IPS DF 4.7 (cell line): ENCODE results near the gene SULT4A1.

ENCODE experiments used
- DNase-seq: peaks from one replicate; pipeline ENCODE4 v3.0.0-alpha.2; 2013; ENCODE audit warnings: low spot score; ENCODE audit errors: extremely low read depth

Gene SULT4A1

DNA sequence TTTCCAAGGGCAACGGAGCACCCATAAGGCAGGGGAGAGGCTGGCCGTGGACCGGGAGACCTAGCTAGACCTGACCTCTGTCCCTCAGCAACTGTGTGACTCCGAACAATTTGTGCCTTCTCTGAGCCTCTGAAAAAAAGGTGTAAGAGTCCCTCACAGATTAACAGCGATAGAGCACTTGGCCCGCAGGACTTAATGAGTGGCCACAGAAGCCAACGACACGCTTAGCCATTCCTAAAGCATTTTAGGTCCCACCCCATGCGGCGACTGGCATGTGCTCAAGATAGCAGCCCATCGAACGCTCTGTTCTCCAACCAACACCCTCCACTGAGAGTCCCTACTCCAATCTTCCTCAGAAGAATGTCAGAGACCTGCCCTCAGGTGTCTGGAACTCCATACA lies 1.5 kb downstream of the SULT4A1 start:
- no peak for DNase-seq

DNA sequence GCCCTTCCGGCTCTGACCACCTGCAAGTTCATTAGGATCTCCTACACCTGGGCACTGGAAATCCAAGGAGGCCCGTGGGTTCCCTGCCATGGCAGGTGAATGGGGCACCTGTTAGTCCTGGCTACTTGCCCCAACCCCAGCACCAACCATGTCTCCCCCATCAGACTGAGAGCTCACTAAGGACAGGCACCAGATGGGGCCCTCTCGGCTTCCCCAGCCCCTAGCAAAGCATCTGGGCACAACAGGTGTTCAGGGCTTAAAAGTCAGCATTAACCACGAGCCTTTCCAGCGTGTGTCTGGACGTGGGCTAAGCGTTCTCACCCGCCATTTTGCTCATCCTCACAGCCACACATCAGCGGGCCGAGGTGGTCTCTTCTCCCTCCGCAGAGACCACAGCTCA lies 2.2 kb downstream of the SULT4A1 start:
- DNase-seq = no peak

DNA sequence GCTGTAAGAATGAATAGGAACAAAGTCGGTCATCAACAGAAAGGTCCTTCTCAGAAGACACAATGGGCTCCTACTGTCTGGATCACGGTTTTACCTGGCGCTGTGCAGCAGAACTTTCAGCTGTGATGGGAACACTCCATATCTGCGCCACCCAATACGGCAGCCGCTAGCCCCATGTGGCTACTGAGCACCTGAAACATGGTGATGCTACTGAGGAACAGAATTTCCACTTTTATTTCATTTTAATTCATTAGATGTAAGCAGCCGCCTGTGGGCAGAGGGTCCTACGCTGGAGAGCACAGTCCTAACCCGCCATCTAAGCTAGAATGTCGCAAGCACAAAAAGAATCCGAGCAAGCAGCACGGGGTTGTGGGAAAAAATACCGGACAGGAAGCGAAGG lies 2.7 kb downstream of the SULT4A1 start:
- no peak for DNase-seq

DNA sequence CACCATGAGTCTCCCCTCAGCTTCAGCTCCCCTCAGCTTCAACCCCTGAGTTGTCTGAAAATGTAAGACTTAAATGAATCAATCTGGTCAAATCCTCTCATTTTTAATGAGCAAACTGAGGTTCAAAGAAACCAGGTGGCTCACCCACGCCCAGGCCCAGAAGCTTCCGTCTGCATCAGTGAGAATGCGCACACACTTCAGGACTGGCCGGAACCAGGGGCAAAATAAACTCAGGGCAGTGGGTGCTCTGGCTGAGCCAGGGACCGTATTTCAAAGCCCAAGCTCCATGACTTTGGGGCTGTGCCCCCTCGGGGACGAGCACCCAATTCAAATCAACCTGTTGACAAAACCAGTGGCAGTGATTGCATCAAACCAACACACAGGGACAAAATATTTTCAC lies 3.1 kb downstream of the SULT4A1 start:
- DNase-seq = no peak

DNA sequence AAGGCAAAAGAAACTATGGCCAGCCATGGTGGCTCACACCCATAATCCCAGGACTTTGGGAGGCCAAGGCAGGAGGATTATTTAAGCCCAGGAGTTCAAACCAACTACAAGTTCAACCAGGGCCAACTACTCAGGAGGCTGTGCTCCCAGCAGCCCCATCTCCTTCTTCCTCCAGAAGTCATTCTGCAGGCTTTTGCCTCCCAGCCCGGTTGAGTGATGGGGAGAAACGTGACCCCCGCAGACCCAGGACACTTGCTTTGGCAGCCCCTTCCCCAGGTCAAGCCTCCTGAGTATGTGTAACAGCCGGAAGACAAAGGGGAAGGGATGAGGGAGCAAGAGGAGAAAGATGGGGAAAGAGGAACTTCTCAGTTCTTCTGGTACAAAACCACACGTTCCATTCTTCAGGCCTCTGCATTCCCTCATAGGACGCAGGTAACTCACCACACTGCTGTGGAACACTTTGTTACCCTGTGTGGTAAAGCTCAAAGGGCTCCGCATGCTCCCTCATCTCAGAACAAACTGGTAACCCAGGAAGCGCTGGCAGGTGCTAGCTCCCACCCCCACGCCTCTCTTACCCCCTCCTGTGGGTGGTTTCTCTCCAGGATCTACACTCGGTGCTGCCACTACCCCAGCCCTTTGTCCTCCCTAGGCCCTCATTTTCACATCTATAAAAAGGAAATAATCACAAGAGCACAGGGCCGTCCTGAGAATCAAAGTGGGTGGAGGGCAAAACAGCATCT lies 4.0 kb downstream of the SULT4A1 start:
- DNase-seq = no peak

DNA sequence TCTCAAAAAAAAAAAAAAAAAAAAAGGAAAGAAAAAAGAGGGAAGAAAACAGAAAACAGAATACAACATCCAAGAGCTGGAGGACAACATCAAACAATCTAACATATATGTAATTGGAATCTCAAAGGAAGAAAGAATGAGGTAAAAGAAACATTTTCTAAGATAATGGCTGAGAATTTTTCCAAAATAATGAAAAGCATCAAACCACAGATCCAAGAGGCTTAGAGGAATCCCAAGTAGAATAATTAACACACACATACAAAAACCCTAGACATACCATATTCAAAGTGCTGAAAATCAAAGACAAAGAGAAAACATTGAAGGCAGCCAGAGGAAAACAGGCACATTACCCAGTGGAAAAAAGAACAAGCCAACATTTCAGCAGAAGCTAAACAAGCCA lies 4.9 kb downstream of the SULT4A1 start:
- no peak for DNase-seq

DNA sequence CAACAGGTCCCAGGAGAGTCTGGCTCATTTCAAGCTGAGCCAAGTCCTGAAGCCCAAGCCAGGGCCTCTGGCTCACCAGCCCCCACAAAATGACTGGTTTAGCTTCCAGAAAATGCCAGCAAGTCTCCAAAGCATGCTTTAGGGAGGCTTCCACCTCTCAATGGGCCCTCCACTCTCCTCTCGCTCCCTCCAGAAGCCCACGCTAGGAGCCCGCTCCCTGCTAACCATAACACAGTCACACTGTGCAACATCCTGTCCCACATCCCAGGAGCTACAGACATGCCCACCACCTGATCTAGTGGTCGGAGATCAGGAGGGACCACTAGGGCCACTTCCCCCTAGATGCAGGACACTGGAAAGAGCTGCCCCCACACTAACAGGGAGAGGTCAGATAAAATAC lies 6.9 kb downstream of the SULT4A1 start:
- no peak for DNase-seq

DNA sequence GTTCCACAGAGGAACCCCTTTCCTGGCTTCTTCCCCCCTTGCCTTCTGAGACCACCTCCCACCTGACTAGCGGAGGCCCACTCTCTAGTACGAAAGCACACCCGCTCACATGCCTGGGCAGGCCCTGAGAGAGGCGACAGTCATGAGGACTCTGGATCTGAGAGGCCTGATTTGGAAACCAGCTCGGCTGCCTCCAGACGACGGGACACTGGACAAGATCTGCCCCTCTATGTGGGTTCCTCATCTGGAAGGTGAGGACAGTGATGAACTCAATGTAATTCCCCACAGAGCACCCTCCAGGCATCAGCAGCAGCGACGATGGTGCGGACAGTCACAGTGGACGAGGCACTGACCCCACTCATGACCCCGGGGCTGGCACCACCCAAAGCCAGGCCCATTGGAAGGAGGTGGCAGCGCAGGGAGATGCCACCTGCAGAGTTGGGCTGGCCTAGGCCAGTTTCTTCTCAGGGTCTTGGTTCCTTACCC lies 7.5 kb downstream of the SULT4A1 start:
- no peak for DNase-seq

DNA sequence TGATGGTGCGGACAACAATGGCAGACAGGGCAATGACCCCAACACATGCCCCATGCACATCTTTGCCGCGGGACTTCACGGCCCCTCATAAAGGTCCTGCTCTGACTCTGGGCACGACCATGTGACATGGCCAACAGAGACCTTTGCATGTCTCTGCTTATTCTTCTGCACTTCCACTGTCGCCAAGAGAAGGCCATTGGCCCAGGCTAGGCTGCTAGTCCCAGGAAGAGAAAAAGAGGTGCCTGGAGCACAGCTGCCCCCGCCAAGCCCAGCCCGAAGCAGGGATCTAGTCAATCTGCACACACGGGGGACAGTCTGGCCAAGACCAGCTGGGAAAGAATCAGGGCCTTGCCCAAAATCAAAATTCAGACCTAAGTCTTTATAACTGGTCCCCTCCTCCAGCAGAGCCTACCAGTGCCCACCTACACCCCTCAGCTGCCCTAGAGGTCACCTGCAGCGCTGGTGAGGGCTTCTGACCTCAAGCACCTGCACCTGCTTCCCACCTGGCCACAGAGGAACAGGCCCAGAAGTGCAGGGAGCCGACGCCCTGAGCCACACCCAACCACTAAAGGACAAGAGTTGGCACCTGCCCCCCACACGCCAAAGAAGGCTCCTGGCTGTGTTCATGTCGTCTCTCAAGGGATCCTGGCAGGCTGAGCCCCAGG lies 8.1 kb downstream of the SULT4A1 start:
- no peak for DNase-seq

DNA sequence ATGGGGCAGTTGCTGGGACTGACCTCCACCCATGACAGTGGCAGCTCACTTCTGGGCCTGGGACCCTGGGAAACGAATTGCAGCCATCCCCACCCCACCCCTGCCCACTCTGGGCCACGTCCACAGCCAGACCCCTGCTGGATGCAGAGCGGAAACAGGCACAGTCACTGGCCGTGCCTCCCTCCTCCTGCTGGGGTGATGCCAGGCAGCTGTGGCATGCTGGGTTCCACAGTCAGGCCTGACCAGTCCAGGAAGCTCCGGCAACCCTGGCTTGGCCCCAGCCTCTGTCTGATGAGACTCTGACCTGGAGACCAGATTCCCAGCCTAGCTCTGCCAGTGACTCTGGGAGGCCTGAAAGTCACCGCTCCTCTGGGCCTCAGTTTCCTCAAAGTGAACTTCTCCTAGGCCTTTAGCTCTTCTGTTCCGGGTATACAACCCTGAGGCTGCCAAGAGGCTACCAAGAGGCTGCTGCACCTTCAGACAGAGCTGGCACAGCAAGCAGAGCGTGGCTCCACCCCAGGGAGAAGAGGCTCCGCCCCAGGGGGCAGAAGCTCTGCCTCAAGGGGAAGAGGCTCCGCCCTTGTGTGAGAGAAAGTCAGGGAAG lies 8.9 kb downstream of the SULT4A1 start:
- no peak for DNase-seq

DNA sequence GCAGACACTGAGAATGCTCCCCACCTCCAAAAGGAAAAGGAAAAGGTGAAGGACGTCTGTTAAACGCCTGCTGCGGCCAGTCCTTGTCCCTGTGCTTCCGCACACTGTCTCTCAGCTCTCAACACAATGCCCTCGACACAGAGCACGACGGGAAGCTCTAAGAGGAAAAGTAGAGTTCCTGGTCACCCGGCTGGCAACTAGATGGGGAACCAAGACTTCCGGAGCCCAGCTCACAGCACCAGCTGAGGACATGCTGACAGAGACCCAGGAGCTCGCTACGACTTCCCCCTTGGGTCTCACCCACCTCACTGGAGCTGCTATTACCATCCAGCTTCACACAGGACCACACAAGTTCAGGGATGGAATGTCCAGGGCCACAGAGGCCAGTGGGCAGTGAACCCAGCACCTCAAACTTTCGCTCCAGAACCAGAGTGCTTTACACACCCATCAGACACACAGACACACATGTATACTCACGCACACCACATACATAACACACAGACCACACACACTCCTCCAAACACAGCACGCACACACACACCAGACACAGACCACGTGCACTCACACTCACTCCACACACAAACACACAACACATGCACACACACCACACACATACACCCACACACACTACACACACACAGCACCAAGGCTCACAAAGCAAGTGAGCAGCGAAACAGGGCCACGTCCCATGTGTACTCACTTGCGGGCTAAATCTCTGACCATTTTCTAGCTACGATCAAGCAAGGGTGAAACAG lies 9.6 kb downstream of the SULT4A1 start:
- no peak for DNase-seq

DNA sequence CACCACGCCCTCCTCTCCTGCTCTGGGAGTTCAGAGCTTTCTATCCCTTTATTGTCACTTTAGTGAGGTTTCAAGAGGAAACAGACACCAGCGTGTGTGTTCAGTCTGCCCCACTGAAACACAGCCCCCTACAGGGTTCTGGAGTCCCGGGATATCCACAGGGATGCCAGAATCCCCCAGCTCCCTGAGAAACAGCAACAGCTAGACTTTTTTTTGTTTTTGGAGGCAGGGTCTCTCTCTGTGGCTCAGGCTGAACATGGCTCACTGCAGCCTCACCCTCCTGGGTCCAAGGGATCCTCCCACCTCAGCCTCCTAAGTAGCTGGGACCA lies 10.4 kb downstream of the SULT4A1 start:
- no peak for DNase-seq

DNA sequence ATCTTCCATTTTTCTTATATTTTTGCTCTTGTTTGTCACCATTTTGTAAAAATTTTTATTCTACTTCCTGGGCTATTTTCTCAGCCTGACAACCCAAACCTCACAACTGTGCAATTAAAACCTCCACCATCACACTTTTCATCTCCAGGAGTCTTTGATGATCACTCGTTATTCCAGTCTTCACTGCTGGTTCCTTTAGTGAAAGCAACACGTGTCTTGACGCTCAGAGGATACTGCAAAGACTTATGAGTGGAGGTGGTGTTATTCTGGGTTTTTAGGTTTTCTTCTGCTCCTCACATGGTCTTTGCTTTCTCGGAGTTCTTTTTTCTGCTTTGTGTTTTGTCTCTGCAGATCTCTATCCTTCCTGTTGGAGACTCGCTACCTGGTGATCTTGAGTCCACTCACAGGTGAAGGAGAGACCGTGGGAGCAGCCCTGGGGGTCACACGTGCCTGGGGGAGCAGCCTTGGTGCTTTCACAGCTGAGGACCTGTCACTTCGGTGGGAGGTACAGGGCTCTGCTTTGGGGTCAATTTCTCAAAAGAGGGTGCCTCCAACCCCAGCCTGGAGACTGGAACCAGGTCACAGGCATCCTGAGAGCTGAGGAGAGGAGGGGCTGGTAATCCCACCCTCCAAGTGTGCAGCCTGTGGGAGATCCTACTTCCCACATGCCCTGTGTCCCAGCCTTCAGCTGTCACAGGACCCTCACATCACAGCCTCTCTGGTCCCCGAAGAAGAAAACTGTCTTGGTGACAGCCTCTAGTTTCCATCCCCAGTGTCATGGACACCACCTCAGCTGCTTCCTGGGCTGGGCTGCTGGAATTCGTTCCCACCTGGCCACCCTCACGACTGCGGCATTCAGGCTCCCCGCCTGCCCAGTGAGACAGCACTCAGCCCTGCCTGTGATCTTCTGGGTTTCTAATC lies 11.0 kb downstream of the SULT4A1 start:
- DNase-seq = no peak

DNA sequence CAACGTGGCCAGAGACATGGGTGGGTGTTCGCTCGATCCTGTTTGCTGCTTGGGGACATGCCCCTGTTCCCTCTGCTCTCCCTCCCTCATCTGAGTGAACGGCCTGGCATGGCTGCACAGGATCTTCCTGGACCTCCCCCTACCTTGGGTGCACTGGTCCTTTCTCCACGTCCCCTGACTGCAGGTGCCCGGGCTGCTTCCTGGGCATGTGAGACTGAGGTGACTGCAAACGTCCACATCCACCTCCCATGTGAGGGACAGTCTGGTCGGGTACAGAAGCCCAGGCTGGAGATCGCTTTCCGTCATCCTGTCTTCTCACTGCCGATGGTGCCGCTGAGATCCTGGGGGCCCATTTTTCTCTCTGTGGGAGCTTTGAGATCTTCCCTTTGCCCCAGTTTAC lies 11.8 kb downstream of the SULT4A1 start:
- DNase-seq = no peak

DNA sequence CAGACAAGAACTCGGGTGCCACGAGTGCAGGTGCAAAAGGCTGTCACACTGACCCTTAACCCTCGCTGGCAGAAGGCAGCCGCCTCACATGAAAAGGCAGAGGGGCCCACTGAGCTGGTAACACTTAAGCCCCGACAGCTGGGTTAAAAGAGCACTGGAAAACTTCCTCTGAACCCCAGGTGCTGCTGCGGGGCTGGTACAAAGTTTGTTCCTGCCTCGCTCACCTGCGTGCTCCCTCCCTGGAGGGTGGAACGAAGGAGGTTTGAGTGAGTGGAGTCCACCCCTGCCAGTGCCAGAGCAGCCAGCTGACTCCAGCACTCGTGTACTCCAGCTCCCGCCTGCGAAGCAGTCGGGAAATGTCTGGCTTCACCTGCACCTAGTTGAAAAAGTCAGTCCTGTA lies 12.6 kb downstream of the SULT4A1 start:
- DNase-seq = no peak

DNA sequence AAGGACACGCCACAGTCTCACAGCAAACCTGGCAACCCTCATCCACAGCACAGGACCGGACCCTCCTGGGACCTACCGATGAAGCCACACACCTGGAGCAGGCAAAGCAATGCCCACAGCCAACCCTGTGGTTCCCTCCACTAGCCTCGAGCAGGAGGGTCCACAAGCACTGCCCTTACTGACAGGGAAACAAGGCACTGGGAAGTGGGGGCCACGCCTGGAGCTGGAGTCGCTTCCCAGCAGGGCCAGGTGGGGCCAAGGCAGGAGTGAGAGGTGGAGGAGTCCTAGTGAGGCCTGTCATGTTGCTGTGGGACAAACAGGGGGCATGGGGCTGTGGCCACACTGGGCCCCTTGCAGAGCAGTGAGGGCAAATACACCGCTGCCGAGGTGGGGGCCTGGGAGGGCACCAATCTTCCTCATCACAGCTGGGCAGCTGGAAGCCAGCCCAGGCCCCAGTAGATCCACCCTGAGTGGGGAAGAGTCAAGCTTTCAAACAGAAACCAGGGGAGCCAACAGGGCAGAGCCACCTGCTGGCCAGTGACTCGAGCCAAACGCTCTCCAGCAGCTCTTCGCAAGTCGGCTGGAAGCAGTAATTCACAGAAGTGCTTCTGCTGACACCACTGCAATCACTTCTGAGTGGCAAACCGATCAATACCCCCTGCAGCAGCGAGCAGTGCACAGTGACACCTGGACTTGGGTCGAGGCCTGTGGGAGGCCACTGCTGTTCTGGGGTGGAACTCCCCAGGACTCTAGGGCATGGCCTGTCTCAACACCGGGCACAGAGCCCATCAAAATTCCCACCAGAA lies 13.7 kb downstream of the SULT4A1 start:
- DNase-seq = no peak

DNA sequence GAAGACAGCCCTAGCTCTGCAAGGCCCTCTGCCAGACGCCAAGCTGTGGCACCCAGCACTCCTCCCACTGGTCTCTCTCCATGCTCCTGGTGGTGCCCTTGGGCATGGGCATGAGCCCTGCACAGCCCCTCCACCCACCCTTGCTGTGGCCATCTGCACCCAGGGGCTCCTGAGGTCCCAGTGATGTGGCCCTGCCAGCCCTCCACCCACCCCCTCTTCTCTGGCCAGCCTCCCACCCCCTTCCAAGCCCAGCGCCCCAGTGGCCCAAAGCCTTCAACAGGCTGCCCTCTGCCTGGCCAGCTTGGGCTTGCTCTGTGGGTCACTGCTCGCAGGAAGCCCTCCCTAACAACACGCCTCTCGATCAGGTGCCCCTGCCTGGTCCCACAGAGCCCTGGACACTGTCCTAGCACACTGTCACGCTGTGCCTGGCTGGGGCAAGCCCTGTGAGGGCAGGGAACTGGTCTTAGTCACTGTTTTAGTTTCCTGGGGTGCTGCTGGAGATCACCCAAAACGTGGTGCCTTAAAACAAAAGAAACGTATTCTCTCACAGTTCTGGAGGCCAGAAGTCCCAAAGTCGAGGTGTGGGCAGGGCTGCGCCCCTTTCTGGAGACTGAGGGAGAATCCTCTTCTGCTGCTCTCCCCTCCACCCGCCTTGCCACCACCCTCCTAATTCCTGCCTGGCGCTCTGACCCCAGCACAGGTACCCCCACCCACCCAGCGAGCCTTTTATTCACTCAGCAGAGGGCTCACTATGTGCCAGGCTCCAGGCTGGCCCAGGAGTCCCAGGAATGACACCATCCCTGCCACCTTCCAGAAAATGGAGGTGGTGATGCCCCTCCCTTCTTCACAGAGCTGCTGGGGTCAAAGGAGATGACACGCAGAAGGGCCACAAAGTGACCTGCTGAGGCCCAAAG lies 14.7 kb downstream of the SULT4A1 start:
- no peak for DNase-seq

DNA sequence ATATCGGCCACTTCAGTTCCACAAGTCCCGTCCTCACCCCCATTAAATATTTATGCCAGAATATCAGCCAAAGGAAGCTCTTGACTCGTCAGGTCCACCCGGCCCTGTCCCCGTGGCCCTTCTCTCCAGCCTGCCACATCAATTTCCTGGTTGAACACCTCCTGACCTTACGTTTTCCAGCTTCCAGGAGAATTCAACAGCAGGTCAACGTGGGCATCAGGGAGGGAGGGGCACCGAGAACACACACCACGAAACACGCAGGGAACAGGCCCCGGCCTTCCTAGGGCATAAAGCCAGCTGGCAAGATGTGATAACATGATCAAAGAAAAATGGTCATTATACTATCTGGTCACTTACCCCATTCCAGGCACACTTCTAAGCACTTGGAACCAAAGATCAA lies 15.3 kb downstream of the SULT4A1 start:
- DNase-seq = no peak

DNA sequence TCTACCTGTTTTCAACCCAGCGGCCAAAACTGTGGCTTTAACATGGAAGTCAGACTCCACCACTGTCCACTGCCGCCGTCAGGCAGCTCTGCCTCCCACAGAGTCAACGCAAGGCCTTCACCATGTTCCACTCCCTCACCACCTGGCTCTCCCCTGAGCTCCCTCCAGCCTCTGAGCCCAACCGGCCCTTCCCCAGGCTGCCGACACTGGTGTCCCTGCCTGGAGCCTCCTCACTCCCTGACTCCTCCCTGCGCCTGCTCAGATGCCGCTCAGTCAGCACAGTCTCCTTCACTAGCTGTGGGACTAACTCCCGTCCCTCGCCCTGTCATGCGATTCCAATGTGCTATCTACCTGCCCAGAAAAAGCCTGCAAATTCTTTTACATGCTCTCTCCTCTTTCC lies 16.3 kb downstream of the SULT4A1 start:
- no peak for DNase-seq
